ENCODE results near the gene LHFPL6. TPM values are rescaled to one million over a fixed set of nuclear protein-coding genes. Genes with fewer than 3 reads are reported as not detected.

Gene LHFPL6
- total RNA-seq, 2 experiments from 2014 or later, result 1.2 TPM

DNA sequence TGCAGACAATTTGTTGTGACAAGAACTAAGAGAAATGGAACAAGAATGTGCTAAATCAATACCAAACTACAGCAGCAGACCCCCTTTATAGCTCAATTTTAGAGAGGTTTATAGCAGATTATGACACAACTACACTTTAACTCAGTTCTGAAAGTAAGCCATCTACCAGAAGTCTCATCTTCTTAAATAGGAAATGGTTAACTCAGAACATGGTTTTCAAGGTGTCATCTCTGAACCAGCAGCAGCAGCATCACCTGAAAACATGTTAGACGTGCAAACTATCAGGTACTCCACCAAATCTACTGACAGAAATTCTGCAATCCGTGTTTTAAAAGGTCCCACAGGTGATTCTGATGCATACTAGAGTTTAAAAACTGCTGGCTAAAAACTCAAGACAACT lies 6.8 kb downstream of the LHFPL6 start:
- POLR2A ChIA-PET, result no interaction called here
- H3K4me3 Mint-ChIP-seq, result no peak overlapping the region
- no peak for ATAC-seq

DNA sequence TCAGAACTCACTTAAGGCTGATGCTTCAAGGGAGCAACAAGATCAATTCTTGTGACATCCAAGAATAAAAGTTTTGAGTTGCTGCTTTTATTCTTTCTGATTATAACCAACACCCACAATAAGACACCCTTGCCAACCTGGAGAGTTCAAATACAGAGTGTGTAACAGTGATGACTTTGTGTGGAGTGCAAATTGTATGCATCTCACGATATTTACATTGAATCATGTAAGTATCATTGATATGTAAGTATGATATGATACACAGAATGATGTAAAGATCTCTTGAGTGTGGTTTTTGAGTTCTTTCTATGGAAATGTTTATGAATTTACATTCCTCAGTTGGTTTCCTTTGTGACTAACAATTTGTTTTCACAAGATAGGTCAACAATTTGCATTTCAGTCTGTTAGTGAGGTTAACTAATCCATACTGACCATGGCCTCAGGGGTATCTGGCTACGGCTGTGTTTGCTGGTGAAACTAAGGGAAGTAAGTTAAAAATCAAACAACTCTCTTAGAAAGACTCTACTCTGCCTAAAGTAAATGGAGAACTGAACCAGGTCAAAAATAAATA lies 12.4 kb downstream of the LHFPL6 start:
- H3K36me3 Mint-ChIP-seq (ENCODE audit: low read depth), result no peaks in the 10 kb centered on the region
- no peaks in the 10 kb centered on the region for H3K9me3 Mint-ChIP-seq (ENCODE audit: low read depth)
- H3K27ac Mint-ChIP-seq, result no peak overlapping the region
- intact Hi-C loops (cut with DNase I, micrococcal nuclease), result no loop called here
- H3K27me3 Mint-ChIP-seq, result peaks cover 14% of the 10 kb centered on the region
- ATAC-seq, result no peak
- no peaks in the 10 kb centered on the region for H3K4me1 Mint-ChIP-seq
- POLR2A ChIA-PET, result no interaction called here
- CTCF ChIA-PET, result no interaction called here
- no peak overlapping the region for H3K4me3 Mint-ChIP-seq
- DNase-seq, result no peak

More for the DNA sequence above, 6.8 kb downstream of the LHFPL6 start:
- DNase-seq, result no peak
- Mint-ChIP-seq H3K9me3 (ENCODE audit: low read depth) (no peaks in the 10 kb centered on the region), H3K27me3 (peaks cover 17% of the 10 kb centered on the region), H3K27ac (no peak overlapping the region), H3K36me3 (ENCODE audit: low read depth) (no peaks in the 10 kb centered on the region), H3K4me1 (no peaks in the 10 kb centered on the region)
- CTCF ChIA-PET, result no interaction called here
- intact Hi-C loops (cut with DNase I, micrococcal nuclease), result no loop called here

DNA sequence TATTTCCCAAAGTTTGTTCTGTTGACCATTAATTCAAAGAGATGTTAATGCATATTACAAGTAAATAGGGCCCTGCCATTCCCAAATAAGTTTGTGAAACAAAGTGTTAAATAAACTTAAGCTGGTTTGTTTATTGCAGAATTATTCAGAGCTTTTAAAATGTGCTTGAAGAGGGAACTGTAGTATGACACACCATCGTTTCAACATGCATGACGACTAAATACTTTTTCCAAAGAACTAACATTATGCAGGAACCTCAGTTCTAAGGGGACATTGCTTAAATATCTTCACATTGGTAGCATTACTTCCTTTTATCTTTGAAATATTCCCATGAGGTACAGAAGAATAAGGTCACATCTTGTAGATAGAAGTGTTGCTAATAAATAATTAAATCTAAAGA lies 14.6 kb downstream of the LHFPL6 start:
- ATAC-seq, result no peak
- H3K36me3 Mint-ChIP-seq (ENCODE audit: low read depth), result no peaks in the 10 kb centered on the region
- DNase-seq, result no peak
- ChIA-PET POLR2A (no interaction called here), CTCF (no interaction called here)
- no peaks in the 10 kb centered on the region for H3K4me1 Mint-ChIP-seq
- intact Hi-C loops (cut with DNase I, micrococcal nuclease), result no loop called here
- no peak overlapping the region for H3K27ac Mint-ChIP-seq
- H3K9me3 Mint-ChIP-seq (ENCODE audit: low read depth), result no peaks in the 10 kb centered on the region
- no peak overlapping the region for H3K4me3 Mint-ChIP-seq
- H3K27me3 Mint-ChIP-seq, result peaks cover 15% of the 10 kb centered on the region

DNA sequence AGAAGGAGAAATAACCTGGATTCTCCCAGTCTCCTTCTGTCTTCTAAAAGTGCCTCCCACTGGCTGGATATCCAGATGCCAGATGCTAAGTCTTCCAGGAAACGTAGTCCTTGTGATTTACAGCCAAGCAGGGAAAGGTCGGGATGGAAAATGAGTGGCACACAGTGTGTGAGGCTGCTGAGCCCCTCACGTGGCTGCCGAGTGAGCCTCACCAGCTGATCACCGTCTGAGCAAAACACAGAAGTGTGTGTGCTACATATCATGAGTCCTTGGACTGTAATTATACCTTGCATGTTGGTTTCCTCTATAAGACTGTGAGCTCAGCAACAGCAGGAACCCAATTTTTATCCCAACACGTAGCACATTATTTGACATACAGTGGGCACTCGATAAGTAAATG lies 15.1 kb downstream of the LHFPL6 start:
- Mint-ChIP-seq H3K9me3 (ENCODE audit: low read depth) (no peaks in the 10 kb centered on the region), H3K36me3 (ENCODE audit: low read depth) (no peaks in the 10 kb centered on the region), H3K27ac (no peak overlapping the region), H3K4me1 (no peaks in the 10 kb centered on the region), H3K4me3 (no peak overlapping the region), H3K27me3 (peaks cover 15% of the 10 kb centered on the region)
- no peak for DNase-seq
- CTCF ChIA-PET, result no interaction called here
- no peak for ATAC-seq
- POLR2A ChIA-PET, result no interaction called here
- intact Hi-C loops (cut with DNase I, micrococcal nuclease), result no loop called here

DNA sequence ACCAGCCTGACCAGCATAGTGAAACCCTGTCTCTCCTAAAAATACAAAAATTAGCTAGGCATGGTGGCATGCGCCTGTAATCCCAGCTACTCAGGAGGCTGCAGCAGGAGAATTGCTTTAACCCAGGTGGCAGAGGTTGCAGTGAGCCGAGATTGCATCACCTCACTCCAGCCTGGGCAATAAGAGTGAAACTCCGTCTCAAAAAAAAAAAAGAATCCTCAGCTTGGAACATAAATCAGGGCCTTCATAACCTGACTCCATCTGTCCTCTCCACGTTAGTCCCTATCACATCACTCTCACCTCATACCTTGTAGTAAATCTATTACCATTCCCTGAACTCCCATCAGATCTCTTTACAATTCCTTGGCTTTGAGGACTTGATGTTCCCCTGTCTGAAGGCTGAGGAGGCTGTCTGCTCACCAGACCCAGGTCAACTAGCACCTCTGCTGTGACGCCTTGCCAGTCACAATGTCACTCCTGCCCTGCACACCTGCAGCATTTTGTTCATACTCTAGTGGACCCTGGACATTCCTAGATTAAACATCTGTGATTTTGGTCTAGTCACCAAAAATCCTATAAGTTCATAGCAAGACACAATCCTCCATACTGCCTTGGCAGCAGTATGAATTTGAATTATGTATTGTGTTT lies 15.9 kb downstream of the LHFPL6 start:
- CTCF ChIA-PET, result no interaction called here
- Mint-ChIP-seq H3K4me3 (no peak overlapping the region), H3K27me3 (peaks cover 13% of the 10 kb centered on the region), H3K4me1 (no peaks in the 10 kb centered on the region), H3K27ac (no peak overlapping the region), H3K36me3 (ENCODE audit: low read depth) (no peaks in the 10 kb centered on the region), H3K9me3 (ENCODE audit: low read depth) (no peaks in the 10 kb centered on the region)
- POLR2A ChIA-PET, result no interaction called here
- intact Hi-C loops (cut with DNase I, micrococcal nuclease), result no loop called here
- no peak for DNase-seq
- no peak for ATAC-seq

DNA sequence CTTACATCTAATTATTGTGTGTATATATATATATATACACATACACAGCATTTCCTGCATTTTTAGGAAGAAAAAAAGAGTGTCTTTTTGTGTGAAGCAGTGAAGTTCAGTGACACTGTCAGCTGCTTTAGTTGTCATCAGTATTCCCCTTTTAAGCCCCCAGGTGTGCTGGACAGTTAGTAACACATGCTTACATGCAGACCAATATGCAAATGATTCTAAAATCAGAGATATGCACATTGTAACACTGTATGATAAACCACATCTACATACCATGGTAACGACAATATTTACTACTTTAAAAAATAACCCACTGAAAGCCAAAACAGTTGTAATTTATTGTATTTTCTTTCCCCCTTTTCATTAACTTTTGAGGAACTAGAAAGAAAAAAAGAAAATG lies 16.8 kb downstream of the LHFPL6 start:
- ChIA-PET POLR2A (no interaction called here), CTCF (no interaction called here)
- DNase-seq, result no peak
- H3K9me3 Mint-ChIP-seq (ENCODE audit: low read depth), result no peaks in the 10 kb centered on the region
- no peak for ATAC-seq
- no peak overlapping the region for H3K27ac Mint-ChIP-seq
- no peaks in the 10 kb centered on the region for H3K4me1 Mint-ChIP-seq
- no peaks in the 10 kb centered on the region for H3K36me3 Mint-ChIP-seq (ENCODE audit: low read depth)
- intact Hi-C loops (cut with DNase I, micrococcal nuclease), result no loop called here
- no peak overlapping the region for H3K4me3 Mint-ChIP-seq
- peaks cover 12% of the 10 kb centered on the region for H3K27me3 Mint-ChIP-seq

DNA sequence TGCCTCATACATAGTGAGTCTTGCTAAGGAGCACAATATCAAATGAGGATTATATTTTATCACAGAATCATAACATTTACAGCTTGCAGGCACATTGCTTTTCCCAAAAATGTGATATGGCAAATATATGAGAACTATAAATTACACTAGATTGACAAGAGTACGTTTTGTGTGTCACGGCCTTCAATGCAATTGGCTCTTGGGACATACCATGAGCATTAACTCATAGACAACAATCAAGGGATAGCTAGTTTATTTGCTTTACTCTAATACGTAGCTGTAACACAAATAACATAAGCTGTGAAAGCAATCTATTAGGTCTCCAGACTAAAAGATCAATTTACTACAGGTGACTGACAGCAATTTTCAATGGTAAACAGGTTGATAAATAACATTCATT lies 17.8 kb downstream of the LHFPL6 start:
- ChIA-PET CTCF (interaction anchor here (0.9 kb wide), 1 partner anchor 72 kb away, joined by 3 read pairs; no protein-coding TSS in a partner anchor), POLR2A (no interaction called here)
- H3K4me1 Mint-ChIP-seq, result no peaks in the 10 kb centered on the region
- DNase-seq (no peak), ATAC-seq (no peak)
- no peaks in the 10 kb centered on the region for H3K9me3 Mint-ChIP-seq (ENCODE audit: low read depth)
- intact Hi-C loops (cut with DNase I, micrococcal nuclease), result no loop called here
- no peak overlapping the region for H3K4me3 Mint-ChIP-seq
- H3K27ac Mint-ChIP-seq, result no peak overlapping the region
- H3K27me3 Mint-ChIP-seq, result peaks cover 11% of the 10 kb centered on the region
- H3K36me3 Mint-ChIP-seq (ENCODE audit: low read depth), result no peaks in the 10 kb centered on the region

DNA sequence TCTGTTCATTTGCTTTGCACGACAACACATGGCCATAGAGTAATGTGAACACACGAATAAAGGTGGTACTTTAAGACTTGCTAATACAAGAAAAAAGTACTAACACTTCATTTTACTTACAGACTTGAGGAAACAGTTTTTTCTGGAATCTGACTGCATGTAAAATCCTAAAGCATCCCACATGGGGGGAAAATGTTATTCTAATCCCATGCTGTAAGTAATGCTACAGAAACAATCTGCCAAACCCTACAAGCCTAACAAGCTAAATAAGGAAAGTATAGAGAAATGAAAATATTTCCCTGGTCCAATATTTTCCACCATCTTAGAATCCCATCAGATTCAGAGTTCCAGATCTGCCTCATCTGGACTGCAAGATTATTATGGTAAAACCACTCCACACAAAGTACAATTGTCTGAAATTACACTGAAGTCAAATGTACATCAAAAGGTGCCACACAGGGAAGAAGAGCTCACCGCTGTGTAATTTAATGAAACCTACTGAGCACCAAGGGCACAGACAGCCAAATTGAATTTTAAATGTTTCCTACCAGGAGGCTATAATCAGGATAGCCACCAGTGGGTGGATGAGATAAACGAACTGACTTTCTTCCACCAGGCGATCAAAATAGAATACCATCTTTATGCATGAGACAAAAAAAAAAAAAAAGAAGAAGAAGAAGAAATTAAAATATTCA lies 22.0 kb downstream of the LHFPL6 start:
- intact Hi-C loops (cut with DNase I, micrococcal nuclease), result no loop called here
- Mint-ChIP-seq H3K36me3 (ENCODE audit: low read depth) (no peaks in the 10 kb centered on the region), H3K4me1 (no peaks in the 10 kb centered on the region), H3K27me3 (peaks cover 2% of the 10 kb centered on the region), H3K27ac (no peak overlapping the region), H3K9me3 (ENCODE audit: low read depth) (no peaks in the 10 kb centered on the region), H3K4me3 (no peak overlapping the region)
- ChIA-PET POLR2A (interaction anchor here (0.6 kb wide), 1 partner anchor 36 kb away, joined by 12 read pairs; no protein-coding TSS in a partner anchor), CTCF (interaction anchor here (0.6 kb wide), 1 partner anchor 103 kb away, joined by 3 read pairs; no protein-coding TSS in a partner anchor)
- no peak for ATAC-seq
- DNase-seq, result no peak

DNA sequence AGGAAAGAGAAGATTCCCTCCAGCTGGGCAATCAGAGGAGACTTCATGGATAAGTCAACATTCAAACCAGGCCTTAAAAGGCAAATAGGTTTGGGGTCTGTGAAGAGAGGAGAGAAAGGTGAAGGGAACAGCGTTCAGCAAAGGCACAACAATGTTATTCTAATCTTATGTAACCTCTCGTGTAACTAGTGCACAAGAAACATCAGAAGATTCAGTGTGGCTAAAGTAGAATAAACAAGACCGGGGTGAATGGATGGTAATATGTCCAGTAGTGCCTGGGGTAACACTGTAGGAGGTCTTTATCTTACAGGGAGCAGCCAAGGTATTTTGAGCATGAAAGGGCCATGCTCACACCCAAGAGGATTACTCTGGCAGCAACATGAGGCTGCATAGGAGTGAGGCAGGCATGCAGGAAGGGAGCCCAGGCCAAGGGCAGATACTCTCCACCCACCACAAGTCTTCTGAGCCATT lies 24.1 kb downstream of the LHFPL6 start:
- CTCF ChIA-PET, result interaction anchor here (0.6 kb wide), 1 partner anchor 620 kb away, joined by 3 read pairs; no protein-coding TSS in a partner anchor
- POLR2A ChIA-PET, result no interaction called here
- no peak for DNase-seq
- intact Hi-C loops (cut with DNase I, micrococcal nuclease), result no loop called here
- Mint-ChIP-seq H3K27ac (no peak overlapping the region), H3K27me3 (peaks cover 2% of the 10 kb centered on the region), H3K4me3 (no peak overlapping the region), H3K36me3 (ENCODE audit: low read depth) (no peaks in the 10 kb centered on the region), H3K9me3 (ENCODE audit: low read depth) (no peaks in the 10 kb centered on the region), H3K4me1 (no peaks in the 10 kb centered on the region)
- ATAC-seq, result no peak

DNA sequence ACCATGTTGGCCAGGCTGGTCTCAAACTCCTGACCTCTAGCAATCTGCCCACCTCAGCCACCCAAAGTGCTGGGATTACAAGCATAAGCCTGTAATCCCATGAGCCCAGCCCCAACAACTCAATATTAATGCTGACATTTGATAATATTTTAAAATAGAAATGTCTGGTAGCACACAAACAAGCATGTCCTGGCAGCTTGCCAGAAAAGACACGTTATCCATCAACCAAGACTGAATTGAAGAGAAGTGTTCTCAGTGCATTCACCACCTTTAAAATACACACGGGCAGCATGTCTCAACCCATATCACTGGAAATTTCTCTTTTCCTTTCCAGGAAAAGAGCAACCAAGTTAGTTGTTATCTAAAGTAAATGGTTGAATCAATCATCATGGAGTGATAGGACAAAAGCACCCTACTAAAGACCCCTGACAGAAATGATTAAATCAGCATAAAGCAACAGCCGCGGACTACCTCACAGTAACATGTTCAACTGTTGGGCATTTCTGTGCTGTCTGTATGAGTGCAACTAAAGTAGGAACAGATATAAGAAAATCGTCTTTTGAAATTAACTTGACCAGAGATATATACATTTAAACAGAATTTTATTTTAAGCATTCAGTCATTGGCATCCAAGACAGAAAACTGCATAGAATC lies 25.0 kb downstream of the LHFPL6 start:
- H3K27me3 Mint-ChIP-seq, result peaks cover 2% of the 10 kb centered on the region
- no peak overlapping the region for H3K27ac Mint-ChIP-seq
- ATAC-seq, result no peak
- H3K4me1 Mint-ChIP-seq, result no peaks in the 10 kb centered on the region
- H3K4me3 Mint-ChIP-seq, result no peak overlapping the region
- no peaks in the 10 kb centered on the region for H3K9me3 Mint-ChIP-seq (ENCODE audit: low read depth)
- ChIA-PET CTCF (interaction anchor here (2.1 kb wide), 1 partner anchor 34 kb away, joined by 6 read pairs; no protein-coding TSS in a partner anchor), POLR2A (no interaction called here)
- intact Hi-C loops (cut with DNase I, micrococcal nuclease), result no loop called here
- no peaks in the 10 kb centered on the region for H3K36me3 Mint-ChIP-seq (ENCODE audit: low read depth)
- no peak for DNase-seq

DNA sequence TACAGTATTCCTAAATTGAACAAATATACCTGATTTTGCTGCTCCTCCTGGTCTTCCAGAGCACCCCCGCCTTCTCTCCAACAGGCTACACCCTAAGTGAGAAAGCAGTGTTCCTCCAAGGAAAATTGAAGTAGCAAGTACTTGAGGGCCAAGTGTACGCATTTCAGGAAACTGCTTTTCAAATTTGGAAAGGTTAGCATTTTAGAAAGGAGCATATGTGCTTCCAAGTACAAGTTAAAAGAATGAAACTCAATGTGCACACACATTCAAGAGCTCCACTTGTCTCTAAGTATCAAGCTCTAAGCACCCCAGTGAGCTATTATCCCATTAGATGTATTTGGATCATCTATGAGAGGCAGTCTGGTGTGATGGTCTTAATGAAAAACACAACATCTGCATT lies 25.8 kb downstream of the LHFPL6 start:
- Mint-ChIP-seq H3K4me3 (no peak overlapping the region), H3K27ac (no peak overlapping the region), H3K36me3 (ENCODE audit: low read depth) (no peaks in the 10 kb centered on the region), H3K4me1 (no peaks in the 10 kb centered on the region), H3K9me3 (ENCODE audit: low read depth) (no peaks in the 10 kb centered on the region), H3K27me3 (peaks cover 3% of the 10 kb centered on the region)
- CTCF ChIA-PET, result interaction anchor here (2.1 kb wide), 1 partner anchor 35 kb away, joined by 6 read pairs; no protein-coding TSS in a partner anchor
- intact Hi-C loops (cut with DNase I, micrococcal nuclease), result no loop called here
- POLR2A ChIA-PET, result no interaction called here
- no peak for ATAC-seq
- no peak for DNase-seq

All from activated CD4-positive, alpha-beta T cell treated with anti-CD3 and anti-CD28 coated beads for 36 hours (primary cell).